Naive thymus-derived CD4-positive, alpha-beta T cell (primary cell): Measurements from ENCODE around the gene GAPT. TPM values are rescaled to one million over a fixed set of nuclear protein-coding genes. Genes with fewer than 3 reads are reported as not detected.

Source experiments
- ATAC-seq: fragments of 150-1000 bp; cut with Tn5 transposase; 2 replicates; pipeline ENCODE4 v1.10.0; 2021; ENCODE audit warnings: mild to moderate bottlenecking, moderate library complexity
- CTCF ChIA-PET: fragments of 350-600 bp; sonication (Branson Sonifier 250); formaldehyde crosslinking; loops from one replicate; lab custom pipeline; 2021; ENCODE audit warnings: antibody characterized with exemption; lab: Charles Lee
- POLR2A ChIA-PET: fragments of 350-600 bp; sonication (Branson Sonifier 250); formaldehyde crosslinking; loops from one replicate; lab custom pipeline; 2021; ENCODE audit warnings: antibody characterized with exemption, inconsistent platforms; lab: Charles Lee
- DNase-seq, 9 donors: peaks; one replicate each; pipeline versions ENCODE4 v3.0.0 to v3.0.0-alpha.2; 2020 to 2022; ENCODE audit warnings: mixed read lengths in 1 of 9
- H3K27ac ChIP-seq: one replicate; pipeline ENCODE4 v1.7.0; 2013; ENCODE audit warnings: mild to moderate bottlenecking, low read depth, low read length, moderate library complexity
- H3K27me3 ChIP-seq, 2 donors: one replicate each; pipeline ENCODE4 v1.7.0; 2013; ENCODE audit warnings: low read length in 2 of 2, mild to moderate bottlenecking in 2 of 2, moderate library complexity in 2 of 2; ENCODE audit not compliant: control insufficient read depth in 2 of 2, insufficient read depth in 2 of 2
- H3K36me3 ChIP-seq, 3 experiments: 1 replicate in 2 of 3; 2 replicates in 1 of 3; pipeline ENCODE4 v1.7.0; 2013; ENCODE audit warnings: low read length in 3 of 3, mild to moderate bottlenecking in 3 of 3, moderate library complexity in 1 of 3; ENCODE audit not compliant: insufficient read depth in 3 of 3, control insufficient read depth in 2 of 3
- H3K4me1 ChIP-seq, 2 donors: one replicate each; pipeline ENCODE4 v1.7.0; 2013; ENCODE audit warnings: low read length in 2 of 2, mild to moderate bottlenecking in 2 of 2, moderate library complexity in 1 of 2; ENCODE audit not compliant: control insufficient read depth in 2 of 2, insufficient read depth in 2 of 2
- H3K4me3 ChIP-seq: 2 replicates; pipeline ENCODE4 v1.7.0; 2013; ENCODE audit warnings: mild to moderate bottlenecking, low read length
- H3K9me3 ChIP-seq, 3 experiments: 1 replicate in 2 of 3; 2 replicates in 1 of 3; pipeline ENCODE4 v1.7.0; 2013; ENCODE audit warnings: low read length in 3 of 3; ENCODE audit not compliant: control insufficient read depth in 2 of 3
- H3K27ac Mint-ChIP-seq, 9 donors: one replicate each; pipeline ENCODE4 v1.8.0; 2020 to 2022; ENCODE audit warnings: mixed read lengths in 9 of 9, mild to moderate bottlenecking in 8 of 9, moderate library complexity in 5 of 9, inconsistent platforms in 2 of 9
- H3K27me3 Mint-ChIP-seq, 5 donors: one replicate each; pipeline ENCODE4 v1.8.0; 2021 to 2022; ENCODE audit warnings: mixed read lengths in 5 of 5, mild to moderate bottlenecking in 1 of 5
- H3K36me3 Mint-ChIP-seq, 5 donors: one replicate each; pipeline ENCODE4 v1.8.0; 2020 to 2022; ENCODE audit warnings: mixed read lengths in 5 of 5, mild to moderate bottlenecking in 3 of 5, inconsistent platforms in 1 of 5
- H3K4me1 Mint-ChIP-seq, 7 donors: one replicate each; pipeline ENCODE4 v1.8.0; 2020 to 2022; ENCODE audit warnings: mixed read lengths in 7 of 7, mild to moderate bottlenecking in 3 of 7, inconsistent platforms in 1 of 7
- H3K4me3 Mint-ChIP-seq, 10 donors: one replicate each; pipeline ENCODE4 v1.8.0; 2020 to 2022; ENCODE audit warnings: mild to moderate bottlenecking in 10 of 10, mixed read lengths in 10 of 10, moderate library complexity in 6 of 10, inconsistent platforms in 2 of 10
- H3K9me3 Mint-ChIP-seq, 11 donors: one replicate each; pipeline ENCODE4 v1.8.0; 2020 to 2022; ENCODE audit warnings: mixed read lengths in 11 of 11, mild to moderate bottlenecking in 4 of 11, inconsistent platforms in 1 of 11, moderate library complexity in 1 of 11
- intact Hi-C, 2 donors: fragments of 100-400 bp; cut with micrococcal nuclease; formaldehyde crosslinking; loops; one replicate each; pipeline ENCODE4 v1.15.1; 2023
- polyA plus RNA-seq, 2 donors: library from polyadenylated mRNA; unstranded; fragments of 300-500 nt; fragmentation: Illumina TruSeq; gene quantifications; one replicate each; pipeline ENCODE4 v1.2.3, GENCODE V29; 2021
- total RNA-seq, 6 experiments: library from RNA in 5 of 6; stranded (reverse) in 5 of 6; gene quantifications; 1 replicate in 5 of 6; 2 replicates in 1 of 6; pipeline ENCODE4 v1.2.3 and lab custom pipeline; 2021 to 2026

Gene GAPT
- total and polyA plus RNA-seq, 7 experiments from 2014 or later = 0.54 to 11.7 (median 0.97) TPM; not detected in 1

DNA sequence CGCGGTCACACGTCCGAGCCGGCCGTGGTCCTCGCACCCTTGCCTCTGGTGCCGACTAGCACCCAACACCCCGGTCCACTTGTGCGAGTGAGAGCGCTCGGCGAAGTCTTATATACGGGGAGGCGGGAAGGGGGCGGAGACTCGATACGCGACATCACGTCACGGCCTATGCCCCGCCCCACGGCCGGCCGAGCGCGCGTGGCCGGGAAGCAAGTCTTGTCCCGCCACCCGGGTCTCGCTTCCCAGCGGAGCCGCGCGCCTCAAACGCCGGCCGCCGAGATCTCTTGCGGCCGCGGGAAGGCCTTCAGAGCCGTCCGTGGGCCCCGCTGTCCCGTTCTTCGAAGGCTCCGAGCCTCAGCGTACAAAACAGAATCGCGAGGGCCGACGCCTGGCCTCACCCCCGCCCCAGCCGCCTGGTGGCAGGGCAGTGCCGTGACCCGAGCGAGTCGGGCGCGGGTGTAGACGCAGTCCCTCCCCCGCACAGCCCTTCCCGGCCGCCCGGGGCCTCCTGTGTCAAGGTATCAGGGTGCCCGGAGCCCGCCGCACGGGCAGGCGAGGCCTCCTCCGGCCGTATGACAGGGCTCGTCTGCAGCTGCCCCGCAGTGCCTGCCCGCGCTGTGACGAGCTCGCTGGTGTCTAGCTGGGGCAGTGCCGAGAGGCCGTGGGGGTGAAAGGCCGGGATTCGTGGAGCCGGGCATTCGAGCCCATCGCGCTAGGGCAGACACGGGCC is 31.1 kb upstream of the GAPT start, which contains the start of gene PLK2:
Gene PLK2, minus strand, starts transcription at position 85 of the 730 bp plus-strand sequence. CDS start 127 bp downstream, outside the sequence.
- ChIA-PET POLR2A (interaction anchor here (1.3 to 3.4 kb wide), 6 partner anchors 681 to 1166 kb away, joined by 3 to 31 read pairs (median 10); no protein-coding TSS in a partner anchor), CTCF (interaction anchor here (0.6 to 5.5 kb wide), 12 partner anchors 9 to 1215 kb away, joined by 3 to 97 read pairs (median 4); no protein-coding TSS in a partner anchor)
- peak within 1 kb of the TSS; percentile 26 to 92 (median 87) for H3K27ac Mint-ChIP-seq
- peaks cover 0 to 6% (median 0%) of the 10 kb centered on the region in 5 donors for H3K36me3 Mint-ChIP-seq
- H3K4me1 Mint-ChIP-seq = peaks cover 9 to 26% (median 16%) of the 10 kb centered on the region in 7 donors
- peak; percentile 87 to 98 (median 93) for DNase-seq
- peaks cover 4 to 22% (median 14%) of the 10 kb centered on the region in 5 donors for H3K27me3 Mint-ChIP-seq
- peak; percentile 88 for ATAC-seq
- intact Hi-C loops = loop anchor here (1.0 to 10.0 kb wide), 17 partner anchors 573 to 1559 kb away; partner anchors contain the start of genes SETD9 (in 2 of the 2) and MIER3 (in 1 of the 2)
- peak within 1 kb of the TSS; percentile 86 to 96 (median 91) for H3K4me3 Mint-ChIP-seq
- H3K36me3 ChIP-seq = no peaks in the 10 kb centered on the region
- peaks cover 0 to 9% of the 10 kb centered on the region in 2 donors for H3K4me1 ChIP-seq
- H3K9me3 ChIP-seq = no peaks in the 10 kb centered on the region
- H3K27ac ChIP-seq = peak within 1 kb of the TSS; percentile 84
- H3K9me3 Mint-ChIP-seq = no peaks in the 10 kb centered on the region
- peak within 1 kb of the TSS; percentile 66 for H3K4me3 ChIP-seq
- no peaks in the 10 kb centered on the region for H3K27me3 ChIP-seq

DNA sequence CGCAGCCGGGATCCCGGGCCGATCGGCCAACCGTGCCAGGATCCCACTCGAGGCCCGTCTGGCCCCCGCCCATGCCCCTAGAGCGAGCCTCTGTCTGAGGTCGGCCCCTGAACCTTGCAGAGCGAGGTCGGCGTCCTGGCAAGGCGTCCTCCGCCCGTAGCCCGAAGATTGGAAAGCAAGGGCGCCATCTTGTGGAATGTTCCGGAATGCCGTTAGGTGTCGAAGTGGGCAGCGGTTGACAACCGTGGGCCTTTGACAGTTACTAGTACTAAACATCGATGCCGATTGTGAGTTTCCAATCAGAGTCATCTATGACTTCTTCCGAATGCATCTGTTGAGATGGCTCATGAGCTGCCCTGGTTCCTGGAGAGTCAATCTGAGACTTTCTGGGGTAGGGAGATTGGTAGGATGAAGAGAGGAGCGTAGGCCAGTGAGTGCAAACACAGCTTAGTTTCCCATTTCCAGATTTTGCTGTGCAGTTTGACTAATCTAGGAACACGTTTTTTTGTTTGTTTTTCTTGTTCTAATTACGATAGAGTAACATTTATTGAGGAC is 30.4 kb upstream of the GAPT start:
- ChIA-PET POLR2A (interaction anchor here (0.7 to 3.4 kb wide), 7 partner anchors 681 to 1167 kb away, joined by 3 to 31 read pairs (median 5); no protein-coding TSS in a partner anchor), CTCF (interaction anchor here (0.5 to 5.5 kb wide), 17 partner anchors 9 to 1216 kb away, joined by 3 to 97 read pairs (median 4); no protein-coding TSS in a partner anchor)
- Histone ChIP-seq H3K4me3 (peak overlapping the region; percentile 66), H3K36me3 (no peaks in the 10 kb centered on the region), H3K27ac (peak overlapping the region; percentile 84), H3K9me3 (no peaks in the 10 kb centered on the region), H3K27me3 (no peaks in the 10 kb centered on the region), H3K4me1 (peaks cover 0 to 9% of the 10 kb centered on the region in 2 donors)
- Mint-ChIP-seq H3K9me3 (no peaks in the 10 kb centered on the region), H3K27ac (peak overlapping the region; percentile 20 to 90 (median 79)), H3K27me3 (peaks cover 4 to 22% (median 14%) of the 10 kb centered on the region in 5 donors), H3K36me3 (peaks cover 0 to 3% (median 0%) of the 10 kb centered on the region in 5 donors), H3K4me1 (peaks cover 9 to 26% (median 16%) of the 10 kb centered on the region in 7 donors), H3K4me3 (peak overlapping the region; percentile 86 to 96 (median 91))
- peak; percentile 79 for ATAC-seq
- DNase-seq = peak; percentile 76 to 95 (median 88)
- intact Hi-C loops = loop anchor here (1.0 to 10.0 kb wide), 17 partner anchors 574 to 1560 kb away; partner anchors contain the start of genes SETD9 (in 2 of the 2) and MIER3 (in 1 of the 2)

DNA sequence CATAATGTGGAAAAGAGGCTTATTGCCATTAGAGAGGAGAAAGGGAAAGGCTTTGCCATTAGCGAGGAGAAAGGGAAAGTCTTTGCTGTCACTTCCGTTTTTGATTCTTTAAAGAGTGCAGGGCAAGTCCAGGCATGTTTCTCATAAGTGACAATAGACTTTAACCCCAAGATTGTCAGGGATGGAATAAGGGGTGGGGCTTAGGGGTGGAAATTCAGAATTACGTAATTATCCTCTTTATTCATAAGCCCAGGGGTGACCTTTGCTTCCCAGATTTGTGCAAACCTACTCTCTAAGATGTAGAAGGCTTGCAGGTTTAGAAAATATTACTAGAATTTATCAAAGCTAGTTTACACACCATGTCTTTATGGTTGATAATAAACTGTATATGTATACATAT is 29.1 kb upstream of the GAPT start:
- Mint-ChIP-seq H3K27ac (peak overlapping the region in 1 of 9 donors; percentile 52), H3K4me1 (peaks cover 9 to 33% (median 16%) of the 10 kb centered on the region in 7 donors), H3K27me3 (peaks cover 4 to 21% (median 14%) of the 10 kb centered on the region in 5 donors), H3K9me3 (no peaks in the 10 kb centered on the region), H3K36me3 (no peaks in the 10 kb centered on the region), H3K4me3 (no peak overlapping the region)
- intact Hi-C loops = loop anchor here (5.0 to 10.0 kb wide), 3 partner anchors 575 to 1080 kb away; no protein-coding TSS in a partner anchor
- peaks cover 0 to 9% of the 10 kb centered on the region in 2 donors for H3K4me1 ChIP-seq
- DNase-seq = no peak
- H3K27me3 ChIP-seq = no peaks in the 10 kb centered on the region
- POLR2A ChIA-PET = interaction anchor here (0.7 kb wide), 2 partner anchors 961 to 1162 kb away, joined by 3 read pairs; no protein-coding TSS in a partner anchor
- no peak overlapping the region for H3K27ac ChIP-seq
- H3K4me3 ChIP-seq = no peak overlapping the region
- no peaks in the 10 kb centered on the region for H3K36me3 ChIP-seq
- H3K9me3 ChIP-seq = no peaks in the 10 kb centered on the region
- no peak for ATAC-seq
- CTCF ChIA-PET = interaction anchor here (0.7 to 5.5 kb wide), 9 partner anchors 565 to 1167 kb away, joined by 3 to 97 read pairs (median 9); no protein-coding TSS in a partner anchor

DNA sequence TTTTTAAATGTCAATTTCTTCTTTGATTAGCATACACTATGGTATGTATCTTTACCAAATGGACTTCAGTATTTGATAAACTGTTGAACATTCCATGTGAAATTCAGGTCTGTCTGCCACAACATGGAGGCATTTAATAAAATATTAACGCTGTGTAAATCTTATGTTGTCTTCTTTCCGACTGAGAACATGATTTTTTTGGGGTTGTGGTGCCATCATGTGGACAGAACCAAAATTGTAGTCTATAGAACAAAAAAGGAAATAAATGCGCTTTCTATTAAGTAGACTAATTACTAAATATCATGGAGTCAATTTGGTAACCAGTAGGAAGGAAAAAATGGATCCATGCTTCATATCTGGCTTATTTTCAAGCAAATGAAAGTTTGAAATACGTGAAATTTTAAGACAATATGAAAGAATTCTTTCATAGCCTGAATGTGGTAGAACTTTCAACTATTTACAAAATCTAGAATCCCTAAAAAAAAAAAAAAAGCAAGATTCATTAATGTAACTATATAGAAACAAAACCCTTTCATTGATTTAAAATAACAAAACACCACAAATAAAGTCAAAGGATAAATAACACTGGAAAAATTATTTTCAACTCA is 28.5 kb upstream of the GAPT start:
- ChIA-PET CTCF (interaction anchor here (0.7 to 5.5 kb wide), 7 partner anchors 110 to 1164 kb away, joined by 3 to 97 read pairs (median 7); no protein-coding TSS in a partner anchor), POLR2A (interaction anchor here (0.7 to 0.9 kb wide), 3 partner anchors 961 to 1163 kb away, joined by 3 read pairs; no protein-coding TSS in a partner anchor)
- Histone ChIP-seq H3K4me1 (peaks cover 0 to 9% of the 10 kb centered on the region in 2 donors), H3K4me3 (no peak overlapping the region), H3K36me3 (no peaks in the 10 kb centered on the region), H3K27ac (no peak overlapping the region), H3K27me3 (no peaks in the 10 kb centered on the region), H3K9me3 (no peaks in the 10 kb centered on the region)
- H3K4me3 Mint-ChIP-seq = no peak overlapping the region
- DNase-seq (peak in 7 of 9 donors; percentile 32 to 68 (median 55)), ATAC-seq (no peak)
- peaks cover 9 to 36% (median 16%) of the 10 kb centered on the region in 7 donors for H3K4me1 Mint-ChIP-seq
- peaks cover 4 to 20% (median 14%) of the 10 kb centered on the region in 5 donors for H3K27me3 Mint-ChIP-seq
- intact Hi-C loops = loop anchor here (5.0 to 10.0 kb wide), 3 partner anchors 575 to 1080 kb away; no protein-coding TSS in a partner anchor
- H3K9me3 Mint-ChIP-seq = no peaks in the 10 kb centered on the region
- H3K27ac Mint-ChIP-seq = peak overlapping the region in 1 of 9 donors; percentile 26
- H3K36me3 Mint-ChIP-seq = no peaks in the 10 kb centered on the region

DNA sequence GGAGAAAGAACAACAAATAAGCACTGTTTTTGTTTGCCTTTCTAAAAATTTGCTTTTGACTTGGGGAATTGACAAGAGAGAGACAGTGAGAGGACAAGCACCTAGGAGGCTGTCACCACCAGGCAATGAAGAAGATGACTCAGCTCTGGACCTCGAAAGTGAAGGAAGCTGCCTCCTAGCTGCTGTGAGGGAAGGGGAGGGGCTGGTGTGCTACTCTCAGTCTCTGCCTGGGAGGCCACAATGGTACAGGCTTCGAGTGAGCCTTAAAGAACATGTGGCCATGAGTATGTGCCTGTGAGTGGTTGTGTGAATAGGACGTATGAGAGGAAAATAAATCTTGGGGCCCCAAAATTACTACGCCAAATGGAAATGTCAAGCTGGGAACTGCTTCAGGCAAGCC is 24.3 kb upstream of the GAPT start:
- DNase-seq = peak in 1 of 9 donors; percentile 26
- no peaks in the 10 kb centered on the region for H3K27me3 ChIP-seq
- POLR2A ChIA-PET = no interaction called here
- H3K27ac ChIP-seq = no peak overlapping the region
- no peak overlapping the region for H3K4me3 Mint-ChIP-seq
- peak; percentile 77 for ATAC-seq
- no peak overlapping the region for H3K27ac Mint-ChIP-seq
- H3K27me3 Mint-ChIP-seq = peaks cover 0 to 9% (median 0%) of the 10 kb centered on the region in 5 donors
- peaks cover 0 to 15% (median 0%) of the 10 kb centered on the region in 7 donors for H3K4me1 Mint-ChIP-seq
- H3K36me3 ChIP-seq = no peaks in the 10 kb centered on the region
- CTCF ChIA-PET = interaction anchor here (0.7 kb wide), 1 partner anchor 1173 kb away, joined by 3 read pairs; no protein-coding TSS in a partner anchor
- intact Hi-C loops = loop anchor here in 1 of 2 donors (10.0 kb wide), 1 partner anchor 658 kb away; no protein-coding TSS in a partner anchor
- no peak overlapping the region for H3K4me3 ChIP-seq
- H3K9me3 Mint-ChIP-seq = no peaks in the 10 kb centered on the region
- H3K36me3 Mint-ChIP-seq = no peaks in the 10 kb centered on the region
- H3K4me1 ChIP-seq = no peaks in the 10 kb centered on the region
- no peaks in the 10 kb centered on the region for H3K9me3 ChIP-seq
